Lower leg skin (tissue), 3 donors: ENCODE measurements around the gene RMND1.

ENCODE experiments used
- POLR2A ChIP-seq, 2 donors: fragments of 450-650 bp; IDR thresholded peaks; one replicate each; pipeline ENCODE4 v1.6.1; 2016 to 2017; ENCODE audit warnings: antibody characterized with exemption in 2 of 2, mild to moderate bottlenecking in 1 of 2, moderate library complexity in 1 of 2
- TF ChIP-seq, protein P1 (sequence below), 3 donors: fragments of 450-650 bp; IDR thresholded peaks; one replicate each; pipeline ENCODE4 v1.5.1; 2016; ENCODE audit warnings: antibody characterized with exemption in 3 of 3, mild to moderate bottlenecking in 3 of 3, moderate library complexity in 2 of 3

DNA sequence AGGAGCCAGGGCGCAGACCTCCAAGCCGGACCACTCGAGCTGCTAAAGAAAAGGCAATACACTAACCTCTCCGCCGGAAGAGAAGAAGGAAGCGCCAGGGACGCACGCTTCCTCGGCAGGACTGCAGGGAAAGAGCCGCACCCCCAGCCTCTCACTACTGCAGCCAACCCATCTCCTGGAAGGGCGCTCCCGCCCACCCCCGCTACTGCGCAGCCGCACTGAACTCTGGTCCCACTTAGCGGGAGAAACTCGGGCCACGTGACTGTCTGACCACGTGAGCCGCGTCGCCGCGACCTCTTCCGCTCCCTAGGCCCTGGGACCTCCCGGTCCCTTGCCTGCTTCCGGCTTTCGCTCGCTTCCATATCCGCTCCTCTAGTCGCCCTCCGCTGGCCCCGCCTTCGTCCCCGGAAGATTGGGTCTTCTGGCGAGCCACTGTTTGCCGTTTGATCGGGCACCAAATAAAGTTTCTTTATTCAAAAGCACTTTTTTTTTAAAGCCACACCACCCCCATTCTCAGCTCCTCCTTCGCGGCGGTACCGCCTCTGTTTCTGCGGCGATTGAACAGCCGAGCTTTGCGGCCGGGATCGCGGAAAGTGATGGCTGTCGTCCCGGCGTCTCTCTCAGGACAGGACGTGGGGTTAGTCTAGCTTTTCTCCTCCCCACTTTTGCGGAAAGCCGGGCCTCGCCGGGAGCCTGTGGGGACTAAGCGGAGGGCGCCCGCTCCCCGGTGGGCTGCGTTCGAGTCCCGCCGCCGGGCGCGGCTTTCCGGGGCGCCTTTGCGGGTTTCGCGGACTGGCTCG lies at the start of gene RMND1:
- TF ChIP-seq, protein P1, sequence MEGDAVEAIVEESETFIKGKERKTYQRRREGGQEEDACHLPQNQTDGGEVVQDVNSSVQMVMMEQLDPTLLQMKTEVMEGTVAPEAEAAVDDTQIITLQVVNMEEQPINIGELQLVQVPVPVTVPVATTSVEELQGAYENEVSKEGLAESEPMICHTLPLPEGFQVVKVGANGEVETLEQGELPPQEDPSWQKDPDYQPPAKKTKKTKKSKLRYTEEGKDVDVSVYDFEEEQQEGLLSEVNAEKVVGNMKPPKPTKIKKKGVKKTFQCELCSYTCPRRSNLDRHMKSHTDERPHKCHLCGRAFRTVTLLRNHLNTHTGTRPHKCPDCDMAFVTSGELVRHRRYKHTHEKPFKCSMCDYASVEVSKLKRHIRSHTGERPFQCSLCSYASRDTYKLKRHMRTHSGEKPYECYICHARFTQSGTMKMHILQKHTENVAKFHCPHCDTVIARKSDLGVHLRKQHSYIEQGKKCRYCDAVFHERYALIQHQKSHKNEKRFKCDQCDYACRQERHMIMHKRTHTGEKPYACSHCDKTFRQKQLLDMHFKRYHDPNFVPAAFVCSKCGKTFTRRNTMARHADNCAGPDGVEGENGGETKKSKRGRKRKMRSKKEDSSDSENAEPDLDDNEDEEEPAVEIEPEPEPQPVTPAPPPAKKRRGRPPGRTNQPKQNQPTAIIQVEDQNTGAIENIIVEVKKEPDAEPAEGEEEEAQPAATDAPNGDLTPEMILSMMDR (IDR thresholded peaks at IDR 0.05): peak in 1 of 3 donors; percentile 11
- TF ChIP-seq POLR2A (IDR thresholded peaks at IDR 0.05): no peak
